DMS79 (cell line): ENCODE measurements around the gene IL31.

Experiments
- DNase-seq: peaks from one replicate; lab custom pipeline; 2025; lab: John Stamatoyannopoulos, UW

The IL31 gene

GRCh38 chr12:122128481-122128880 lies 45.5 kb downstream of the IL31 start:
- no peak for DNase-seq

GRCh38 chr12:122127839-122128238 lies 46.2 kb downstream of the IL31 start:
- no peak for DNase-seq

- no peak for DNase-seq
Observed at GRCh38 chr12:122126713-122127597, 47.1 kb downstream of the IL31 start.

GRCh38 chr12:122126342-122126635 lies 47.7 kb downstream of the IL31 start:
- DNase-seq, result no peak

GRCh38 chr12:122125452-122126341 lies 48.3 kb downstream of the IL31 start:
- DNase-seq, result no peak

- DNase-seq, result no peak
Observed at GRCh38 chr12:122124370-122124769, 49.7 kb downstream of the IL31 start.

GRCh38 chr12:122123761-122124145 lies 50.3 kb downstream of the IL31 start:
- DNase-seq, result no peak

- DNase-seq, result peak; percentile 39
Observed at GRCh38 chr12:122123051-122123760, 50.8 kb downstream of the IL31 start.
